Stimulated activated CD8-positive, alpha-beta memory T cell treated with anti-CD3 and anti-CD28 coated beads, Interleukin-7, amount 100 ng/mL, for 48 hours (primary cell): ENCODE data around the gene EFS.
"Not testable (repeated sequence)": the region's sequence is repeated elsewhere in the genome, so short reads cannot be mapped to it uniquely, and the experiment has no call there.

Source experiments
- DNase-seq, 2 donors: peaks; one replicate each; pipeline ENCODE4 v3.0.0-alpha.2; 2020; ENCODE audit warnings: low read depth in 1 of 2; ENCODE audit errors: extremely low read depth in 1 of 2

The EFS gene

DNA sequence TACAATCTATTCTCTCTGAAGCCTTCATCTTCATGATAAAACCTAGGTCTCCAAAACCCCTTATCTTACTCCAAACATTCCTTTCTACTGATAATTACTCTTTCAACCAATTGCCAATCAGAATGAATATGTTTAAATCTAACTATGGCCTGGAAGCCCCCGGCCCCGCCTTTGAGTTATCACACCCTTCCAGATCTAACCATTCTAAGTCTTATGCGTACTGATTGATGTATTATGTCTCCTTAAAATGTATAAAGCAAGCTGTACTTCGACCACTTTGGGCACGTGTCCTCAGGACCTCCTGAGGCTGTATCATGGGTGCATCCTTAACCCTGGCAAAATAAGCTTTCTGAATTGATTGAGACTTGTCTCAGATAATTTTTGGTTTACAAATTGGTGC, 29.3 kb downstream of the EFS start:
- DNase-seq, result no peak

DNA sequence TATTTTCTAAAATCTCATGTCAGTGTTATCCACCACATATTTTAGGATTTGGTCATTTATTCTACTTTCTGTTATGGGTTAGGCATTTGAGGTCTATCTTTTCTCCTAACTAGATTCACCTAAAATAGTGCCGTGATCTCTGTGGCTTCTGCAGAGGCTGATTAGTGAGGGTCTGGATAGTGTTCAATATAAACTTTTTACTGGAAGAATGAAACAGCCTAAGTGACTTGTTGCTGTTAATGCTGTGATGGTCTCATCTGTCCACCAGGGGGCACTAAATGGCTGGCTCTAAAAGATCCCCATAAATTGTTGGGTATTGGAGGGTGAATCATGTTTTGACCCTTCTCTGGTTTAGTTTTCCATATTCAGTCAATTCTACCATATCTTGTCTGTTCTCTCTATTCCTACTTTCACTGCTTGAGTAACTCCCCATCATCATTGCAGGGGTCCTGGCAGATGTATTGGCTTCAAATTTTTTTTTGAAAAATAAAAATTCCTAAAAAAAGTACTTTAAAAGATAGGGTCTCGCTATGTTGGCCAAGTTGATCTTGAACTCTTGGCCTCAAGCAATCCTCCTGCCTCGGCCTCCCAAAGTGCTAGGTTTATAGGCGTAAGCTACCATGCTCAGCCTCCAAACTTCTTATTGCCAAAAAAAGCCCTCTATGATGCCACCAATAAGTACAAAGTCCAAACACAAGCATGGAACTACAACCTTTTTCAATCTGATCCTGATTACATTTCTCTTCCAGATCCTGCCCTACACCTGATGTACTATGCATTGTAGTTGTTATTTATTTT, 36.8 kb downstream of the EFS start:
- peak in 1 of 2 donors; percentile 53 for DNase-seq

DNA sequence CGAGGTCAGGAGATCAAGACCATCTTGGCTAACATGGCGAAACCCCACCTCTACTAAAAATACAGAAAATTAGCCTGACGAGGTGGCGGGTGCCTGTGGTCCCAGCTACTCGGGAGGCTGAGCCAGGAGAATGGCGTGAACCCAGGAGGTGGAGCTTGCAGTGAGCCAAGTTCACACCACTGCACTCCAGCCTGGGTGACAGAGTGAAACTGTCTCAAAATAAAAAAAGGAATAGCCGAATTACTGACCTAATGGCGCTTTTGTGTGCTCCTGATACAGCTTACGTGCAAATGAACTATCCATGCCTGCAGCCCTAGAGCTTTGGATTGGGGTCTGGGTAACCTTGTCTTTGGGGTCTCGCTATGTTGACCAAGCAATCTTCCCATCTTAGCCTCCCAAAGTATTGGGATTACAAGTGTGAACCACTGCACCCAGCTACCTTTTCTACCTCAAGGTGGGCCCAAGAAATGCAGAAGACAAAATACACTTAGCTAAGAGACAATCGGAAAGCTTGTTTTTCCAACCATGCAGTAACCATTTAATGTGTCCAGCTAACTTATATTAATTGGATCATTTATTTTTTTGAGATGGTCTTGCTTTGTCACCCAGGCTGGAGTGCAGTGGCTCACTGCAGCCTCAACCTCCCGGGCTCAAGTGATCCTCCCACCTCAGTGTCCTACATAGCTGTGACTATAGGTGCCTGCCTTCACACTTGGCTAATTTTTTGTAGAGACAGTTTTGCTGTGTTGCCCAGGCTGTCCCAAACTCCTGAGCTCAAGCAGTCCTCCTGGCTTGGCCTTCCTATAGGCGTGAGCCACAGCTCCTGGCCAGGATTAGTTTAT, 38.3 kb downstream of the EFS start:
- DNase-seq, result no peak

DNA sequence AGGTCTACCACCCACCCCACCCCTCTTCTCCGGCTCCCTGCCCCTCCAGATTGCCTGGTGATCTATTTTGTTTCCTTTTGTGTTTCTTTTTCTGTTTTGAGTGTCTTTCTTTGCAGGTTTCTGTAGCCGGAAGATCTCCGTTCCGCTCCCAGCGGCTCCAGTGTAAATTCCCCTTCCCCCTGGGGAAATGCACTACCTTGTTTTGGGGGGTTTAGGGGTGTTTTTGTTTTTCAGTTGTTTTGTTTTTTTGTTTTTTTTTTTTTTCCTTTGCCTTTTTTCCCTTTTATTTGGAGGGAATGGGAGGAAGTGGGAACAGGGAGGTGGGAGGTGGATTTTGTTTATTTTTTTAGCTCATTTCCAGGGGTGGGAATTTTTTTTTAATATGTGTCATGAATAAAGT, 39.2 kb downstream of the EFS start:
- not testable (repeated sequence) for DNase-seq

DNA sequence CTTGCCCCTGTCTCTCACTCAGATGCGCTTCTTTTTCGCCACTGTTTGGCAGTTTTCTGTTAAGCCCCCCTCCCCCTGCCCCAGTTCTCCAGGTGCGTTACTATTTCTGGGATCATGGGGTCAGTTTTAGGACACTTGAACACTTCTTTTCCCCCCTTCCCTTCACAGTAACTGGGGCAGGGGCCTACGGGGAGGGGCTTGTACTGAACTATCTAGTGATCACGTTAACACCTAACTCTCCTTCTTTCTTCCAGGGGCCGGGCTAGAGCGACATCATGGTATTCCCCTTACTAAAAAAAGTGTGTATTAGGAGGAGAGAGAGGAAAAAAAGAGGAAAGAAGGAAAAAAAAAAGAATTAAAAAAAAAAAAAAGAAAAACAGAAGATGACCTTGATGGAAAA, 40.0 kb downstream of the EFS start:
- no peak for DNase-seq

DNA sequence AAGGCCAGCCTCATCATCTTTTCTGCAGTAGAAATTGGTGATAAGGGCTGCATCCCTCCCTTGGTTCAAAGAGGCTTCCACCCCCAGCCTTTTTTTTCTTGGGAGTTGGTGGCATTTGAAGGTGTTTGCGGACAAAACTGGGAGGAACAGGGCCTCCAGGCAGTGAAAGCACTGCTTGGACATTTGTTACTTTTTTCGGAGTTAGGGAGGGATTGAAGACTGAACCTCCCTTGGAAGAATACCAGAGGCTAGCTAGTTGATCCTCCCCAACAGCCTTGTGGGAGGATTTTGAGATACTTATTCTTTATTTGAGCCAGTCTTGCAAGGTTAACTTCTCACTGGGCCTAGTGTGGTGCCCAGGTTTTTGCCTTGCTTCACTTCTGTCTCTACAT, 40.5 kb downstream of the EFS start:
- DNase-seq, result no peak

DNA sequence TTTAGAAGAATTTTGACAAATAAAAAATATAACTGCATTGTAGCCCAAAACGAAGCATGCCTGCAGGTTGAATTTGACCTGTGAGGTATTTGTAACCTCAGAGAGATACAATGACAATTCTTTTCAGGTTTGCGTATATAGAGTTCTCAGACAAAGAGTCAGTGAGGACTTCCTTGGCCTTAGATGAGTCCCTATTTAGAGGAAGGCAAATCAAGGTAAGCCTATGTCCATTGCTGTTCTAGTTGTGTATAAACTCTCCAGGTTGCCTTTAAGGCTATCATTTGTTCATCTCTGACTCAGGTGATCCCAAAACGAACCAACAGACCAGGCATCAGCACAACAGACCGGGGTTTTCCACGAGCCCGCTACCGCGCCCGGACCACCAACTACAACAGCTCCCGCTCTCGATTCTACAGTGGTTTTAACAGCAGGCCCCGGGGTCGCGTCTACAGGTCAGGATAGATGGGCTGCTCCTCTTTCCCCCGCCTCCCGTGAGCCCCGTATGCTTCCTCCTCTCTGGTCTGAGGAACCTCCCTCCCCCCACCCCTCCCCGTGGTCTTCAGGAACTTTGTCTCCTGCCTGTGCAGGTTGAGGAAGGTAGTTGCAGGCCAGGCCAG, 41.0 kb downstream of the EFS start:
- no peak for DNase-seq

DNA sequence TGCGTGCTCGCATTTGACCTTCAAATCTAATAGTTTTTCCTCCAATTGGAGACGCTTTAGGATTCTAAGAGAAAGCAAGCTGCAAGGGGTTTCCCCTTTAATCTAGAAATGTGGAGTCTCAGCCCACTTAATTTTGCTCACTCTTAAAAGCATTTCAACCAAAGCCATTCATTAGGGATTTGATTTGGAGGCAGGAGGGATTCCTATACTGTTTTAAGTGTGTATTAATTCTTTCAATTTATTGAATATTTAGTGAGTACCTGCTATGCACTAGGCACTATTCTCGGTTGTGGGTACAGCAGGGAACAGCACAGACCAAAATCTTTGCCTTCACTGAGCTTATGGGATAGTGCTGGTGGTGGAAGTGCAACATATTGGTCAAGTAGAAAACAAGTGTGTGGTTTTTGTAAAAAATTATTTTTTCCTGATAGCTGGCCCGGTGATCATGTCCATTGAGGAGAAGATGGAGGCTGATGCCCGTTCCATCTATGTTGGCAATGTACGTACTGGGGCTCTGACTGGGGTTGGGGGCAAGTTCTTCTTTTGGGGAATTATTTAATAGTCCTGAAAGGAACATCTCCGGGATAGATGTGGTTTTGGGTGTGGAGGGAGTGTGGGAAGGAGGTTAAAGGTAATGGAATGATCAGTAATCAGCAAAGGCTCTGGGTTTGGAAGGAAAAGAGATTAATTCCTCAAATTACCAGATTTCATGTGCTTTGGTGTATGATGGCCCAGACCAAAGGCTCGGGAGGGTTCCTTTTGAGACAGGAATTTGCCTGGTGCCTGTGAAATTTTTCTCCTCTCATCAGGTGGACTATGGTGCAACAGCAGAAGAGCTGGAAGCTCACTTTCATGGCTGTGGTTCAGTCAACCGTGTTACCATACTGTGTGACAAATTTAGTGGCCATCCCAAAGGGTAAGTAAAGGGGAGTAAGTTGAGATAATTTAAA, 42.1 kb downstream of the EFS start:
- DNase-seq, result no peak

DNA sequence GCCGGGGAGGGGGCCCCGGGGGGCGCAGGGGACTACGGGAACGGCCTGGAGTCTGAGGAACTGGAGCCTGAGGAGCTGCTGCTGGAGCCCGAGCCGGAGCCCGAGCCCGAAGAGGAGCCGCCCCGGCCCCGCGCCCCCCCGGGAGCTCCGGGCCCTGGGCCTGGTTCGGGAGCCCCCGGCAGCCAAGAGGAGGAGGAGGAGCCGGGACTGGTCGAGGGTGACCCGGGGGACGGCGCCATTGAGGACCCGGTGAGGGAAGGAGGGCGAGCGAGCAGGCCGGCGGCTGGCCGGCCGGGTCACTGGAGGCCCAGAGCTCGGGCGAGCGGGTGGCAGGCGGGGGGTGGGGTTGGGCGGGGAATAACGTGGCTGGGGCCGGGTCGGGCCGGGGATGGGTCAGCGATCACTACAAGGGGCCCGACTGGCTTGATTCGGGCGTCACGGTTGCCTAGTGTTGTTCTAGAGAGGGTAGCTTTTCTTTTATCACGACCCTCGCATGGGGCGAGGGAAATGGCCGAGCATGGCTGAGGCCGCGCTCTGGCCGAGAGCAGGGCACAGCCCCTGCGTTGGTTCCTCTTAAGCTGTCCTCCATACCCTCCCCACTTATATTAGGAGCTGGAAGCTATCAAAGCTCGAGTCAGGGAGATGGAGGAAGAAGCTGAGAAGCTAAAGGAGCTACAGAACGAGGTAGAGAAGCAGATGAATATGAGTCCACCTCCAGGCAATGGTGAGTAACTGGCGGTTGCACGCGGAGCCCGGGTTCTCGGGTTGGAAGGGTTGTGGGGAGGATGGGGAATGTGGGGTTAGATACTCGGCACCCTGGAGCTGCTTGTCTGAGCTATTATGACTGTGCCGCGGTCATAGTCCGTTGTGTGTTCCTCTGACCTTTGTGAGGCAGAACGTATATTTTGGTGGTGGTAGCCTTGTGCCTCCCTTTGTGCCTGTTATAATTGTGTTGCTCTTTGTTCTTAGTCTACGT, 43.1 kb downstream of the EFS start:
- DNase-seq, result peak; percentile 42 to 53

DNA sequence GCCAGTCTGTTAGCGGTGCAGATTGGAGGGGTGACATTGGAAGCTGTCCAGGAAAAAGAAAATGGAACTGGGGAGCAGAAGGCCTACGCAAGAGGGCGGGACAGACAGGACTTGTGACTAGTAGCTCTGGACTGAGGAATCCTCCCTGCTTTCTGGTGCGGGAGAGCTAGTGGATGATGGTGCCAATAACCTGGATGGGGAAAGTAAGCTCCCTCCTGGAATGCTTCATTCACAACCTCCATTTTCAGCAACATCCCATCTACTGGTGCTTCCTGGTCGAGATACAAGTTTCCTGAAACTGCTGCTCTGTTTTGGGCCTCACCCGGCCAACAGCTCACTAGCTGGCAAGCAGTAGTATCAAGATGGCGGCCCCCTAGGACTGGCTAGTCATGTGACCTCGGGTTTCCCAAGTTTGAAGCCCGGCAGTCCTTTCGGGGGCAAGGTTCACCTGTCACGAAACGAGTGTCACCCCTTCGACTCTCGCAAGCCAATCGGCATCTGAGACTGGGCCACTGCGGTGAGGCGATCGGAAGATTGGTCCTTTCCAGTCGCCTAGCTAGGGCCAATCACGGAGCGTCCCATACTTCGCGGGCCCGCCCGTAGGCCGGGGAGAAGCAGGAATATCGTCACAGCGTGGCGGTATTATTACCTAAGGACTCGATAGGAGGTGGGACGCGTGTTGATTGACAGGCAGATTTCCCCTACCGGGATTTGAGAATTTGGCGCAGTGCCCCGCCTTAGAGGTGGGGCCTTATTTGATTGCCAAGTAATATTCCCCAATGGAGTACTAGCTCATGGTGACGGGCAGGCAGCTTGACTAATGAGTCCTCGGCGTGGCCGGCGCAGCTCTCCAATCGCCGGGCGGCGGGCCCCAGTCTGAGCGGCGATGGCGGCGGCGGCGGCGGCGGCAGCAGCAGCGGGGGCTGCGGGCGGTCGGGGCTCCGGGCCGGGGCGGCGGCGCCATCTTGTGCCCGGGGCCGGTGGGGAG, 44.1 kb downstream of the EFS start, which contains the start of gene PABPN1:
Gene PABPN1 (plus strand): TSS at position 874 of the 988 bp plus-strand sequence. CDS start 13 bp downstream, at position 887.
- DNase-seq, result peak; percentile 92 to 98

DNA sequence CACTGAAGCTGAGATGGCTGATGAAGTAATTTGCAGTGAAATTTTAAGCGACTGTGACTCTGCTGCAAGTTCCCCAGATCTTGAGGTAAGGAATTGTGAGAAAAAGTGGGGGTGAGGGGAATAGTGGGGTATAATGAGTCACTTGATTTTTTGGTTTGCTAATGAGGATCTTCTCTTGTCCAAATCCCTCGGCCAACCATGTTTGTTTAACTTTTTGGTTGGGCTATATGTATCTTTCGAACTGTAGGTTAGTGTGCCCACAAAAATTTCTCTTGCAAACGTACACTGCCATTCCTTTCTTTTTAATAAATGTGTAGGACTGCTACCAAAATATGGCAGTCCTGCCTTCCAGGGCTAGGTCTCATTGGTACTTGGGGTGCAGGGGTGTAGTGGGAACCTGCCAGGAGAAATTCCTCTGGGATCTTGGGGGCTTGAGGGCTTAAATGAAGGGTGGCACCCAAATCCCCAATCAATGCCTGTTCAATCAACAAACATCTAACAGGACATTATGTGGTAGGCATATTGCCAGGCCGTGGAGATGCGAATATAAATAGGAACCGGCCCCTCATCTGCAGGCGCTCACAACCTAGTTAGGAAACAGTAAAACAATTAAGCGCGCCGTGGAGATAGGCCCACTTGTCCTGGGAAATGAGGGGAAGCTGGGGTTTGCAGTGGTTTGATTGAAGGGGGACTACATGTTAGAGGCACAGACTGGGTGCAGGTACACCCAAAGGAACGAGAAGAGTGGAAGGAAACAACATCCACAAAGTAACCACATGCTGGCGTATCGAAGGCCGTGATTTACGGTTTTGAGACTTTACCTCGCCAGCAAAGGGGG, 45.0 kb downstream of the EFS start:
- DNase-seq, result no peak

DNA sequence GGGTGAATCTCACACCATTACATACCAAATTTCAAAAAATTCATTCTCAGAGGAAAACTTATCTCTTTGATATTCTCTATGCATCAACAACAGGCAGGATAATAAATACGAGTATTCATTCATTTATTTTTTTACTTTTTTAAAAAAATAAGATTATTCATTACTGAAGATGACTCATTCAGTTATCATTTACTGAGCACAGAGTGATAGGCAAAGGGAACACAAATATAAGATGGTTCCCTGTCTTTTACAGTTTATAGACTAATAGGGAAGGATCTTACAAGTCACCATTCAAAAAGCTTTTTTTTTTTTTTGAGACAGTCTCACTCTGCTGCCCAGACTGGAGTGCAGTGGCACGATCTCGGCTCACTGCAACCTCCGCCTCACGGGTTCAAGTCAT, 48.7 kb downstream of the EFS start:
- no peak for DNase-seq

DNA sequence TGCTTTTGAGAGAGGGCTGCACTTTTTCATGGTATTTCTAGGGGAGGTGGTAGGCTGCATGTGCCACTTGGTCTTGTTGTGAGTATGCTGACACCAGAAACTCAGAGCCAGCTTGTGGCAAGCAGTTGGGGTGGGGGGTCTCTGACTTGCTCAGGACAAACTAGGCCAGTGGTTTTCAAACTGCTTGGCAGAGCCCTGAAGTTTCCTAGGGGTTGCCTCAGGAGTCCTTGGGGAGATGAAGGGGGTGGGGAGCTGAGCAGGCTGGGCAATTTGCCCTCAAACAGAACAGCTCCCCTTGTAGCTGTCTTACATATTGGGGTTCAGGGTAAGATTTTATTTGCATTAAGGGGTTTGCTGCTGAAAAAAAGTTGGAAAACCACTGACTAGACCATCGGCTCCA, 54.4 kb downstream of the EFS start:
- DNase-seq, result no peak

DNA sequence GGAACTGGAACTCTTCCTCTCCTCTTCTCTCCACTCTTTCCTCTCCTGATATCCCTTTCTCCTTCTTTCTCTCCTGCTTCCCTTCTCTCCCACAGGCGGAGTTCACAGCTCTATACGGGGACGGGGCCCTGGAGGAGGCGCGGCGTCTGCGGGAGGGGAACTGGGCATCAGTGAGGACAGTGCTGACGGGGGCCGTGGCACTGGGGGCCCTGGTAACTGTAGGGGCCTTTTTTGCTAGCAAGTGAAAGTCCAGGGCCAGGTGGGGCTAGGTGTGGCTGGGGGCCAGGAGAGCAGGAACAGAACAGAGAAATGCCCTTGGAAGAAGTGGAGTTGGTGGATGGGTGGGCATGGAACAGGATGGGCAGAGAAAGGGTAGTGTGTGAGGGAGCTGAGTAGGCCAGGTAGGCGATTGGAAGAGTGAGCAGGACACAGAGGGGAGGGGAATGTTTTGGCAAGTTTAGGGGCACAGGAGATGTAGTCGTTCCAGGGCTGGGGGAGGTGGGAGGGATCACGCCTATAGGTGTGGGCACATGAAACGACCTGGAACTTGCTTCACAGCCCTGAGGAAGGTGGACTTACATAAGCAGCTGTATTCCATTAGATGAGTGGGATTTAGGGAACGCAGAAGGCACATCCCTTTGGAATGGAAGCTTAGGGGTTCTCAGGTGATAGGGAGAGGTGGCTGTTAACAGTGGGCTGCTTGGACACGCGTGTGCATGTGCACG, 56.1 kb downstream of the EFS start:
- DNase-seq, result no peak

DNA sequence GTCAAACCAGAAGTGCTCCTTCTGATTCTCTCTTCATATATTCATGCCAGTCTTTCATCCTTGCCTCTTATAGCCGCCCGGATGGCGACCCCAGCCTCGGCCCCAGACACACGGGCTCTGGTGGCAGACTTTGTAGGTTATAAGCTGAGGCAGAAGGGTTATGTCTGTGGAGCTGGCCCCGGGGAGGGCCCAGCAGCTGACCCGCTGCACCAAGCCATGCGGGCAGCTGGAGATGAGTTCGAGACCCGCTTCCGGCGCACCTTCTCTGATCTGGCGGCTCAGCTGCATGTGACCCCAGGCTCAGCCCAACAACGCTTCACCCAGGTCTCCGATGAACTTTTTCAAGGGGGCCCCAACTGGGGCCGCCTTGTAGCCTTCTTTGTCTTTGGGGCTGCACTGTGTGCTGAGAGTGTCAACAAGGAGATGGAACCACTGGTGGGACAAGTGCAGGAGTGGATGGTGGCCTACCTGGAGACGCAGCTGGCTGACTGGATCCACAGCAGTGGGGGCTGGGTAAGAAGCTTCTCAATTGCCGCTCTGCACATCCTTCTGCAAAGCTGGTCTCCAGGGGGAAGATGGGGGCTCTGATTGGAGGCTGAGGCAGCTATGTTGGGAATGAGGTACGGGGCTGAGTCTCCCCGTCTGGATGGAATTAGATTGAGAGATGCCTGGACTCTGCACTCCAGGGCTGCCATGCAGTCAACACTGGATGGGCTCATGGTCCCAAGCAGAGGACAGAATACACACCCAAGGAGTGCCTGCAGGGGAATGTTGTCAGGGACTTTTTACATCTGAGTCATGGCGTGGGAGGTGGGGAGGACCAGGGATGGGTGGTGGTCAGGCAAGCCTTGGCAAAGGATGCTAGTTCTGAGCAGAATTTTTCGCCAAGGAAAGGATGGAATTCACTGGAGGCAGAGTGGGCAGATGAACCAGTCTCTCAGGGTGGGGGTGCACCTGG, 57.0 kb downstream of the EFS start:
- DNase-seq, result no peak

DNA sequence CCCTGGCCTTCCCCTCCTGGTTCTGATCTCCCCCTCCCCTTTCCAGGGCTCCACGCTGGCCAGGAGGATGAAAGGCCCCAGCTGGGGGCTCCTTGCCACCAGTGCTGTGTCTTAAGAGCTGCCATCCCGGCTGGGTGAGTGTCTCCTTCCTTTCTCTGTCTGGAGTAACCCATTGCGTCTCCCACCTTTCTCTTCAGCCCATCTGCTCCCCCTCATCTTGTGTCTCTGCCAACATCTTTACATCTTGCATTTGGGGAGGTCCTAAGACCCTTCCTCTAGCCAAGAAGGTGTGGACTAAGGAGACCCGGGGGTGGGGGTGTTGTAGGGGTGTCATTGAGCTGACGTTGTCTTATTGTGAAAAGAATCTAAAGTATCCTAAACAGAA, 57.8 kb downstream of the EFS start:
- DNase-seq, result no peak
